Right atrium auricular region (tissue), 2 donors: ENCODE data around the gene OR4B1. TPM values are rescaled to one million over a fixed set of nuclear protein-coding genes. Genes with fewer than 3 reads are reported as not detected.
A peak's percentile ranks its signal among the peaks of the same experiment; 100 is the strongest.

Source experiments
- DNase-seq: peaks from one replicate; pipeline ENCODE4 v3.0.0-alpha.2; 2019; ENCODE audit warnings: low spot score
- H3K27ac ChIP-seq, 2 donors: fragments of 200-600 bp; sonication (generic); 1 replicate in 1 of 2; 2 replicates in 1 of 2; pipeline ENCODE4 v1.5.1; 2016 to 2019
- H3K27me3 ChIP-seq, 2 donors: fragments of 200-600 bp; sonication (generic); one replicate each; pipeline versions ENCODE4 v1.5.1 to v1.6.0; 2017 to 2019
- H3K36me3 ChIP-seq: fragments of 200-600 bp; sonication (generic); one replicate; pipeline ENCODE4 v1.5.1; 2016
- H3K4me1 ChIP-seq, 2 donors: fragments of 200-600 bp; sonication (generic); one replicate each; pipeline versions ENCODE4 v1.5.1 to v1.6.0; 2017 to 2019
- H3K4me3 ChIP-seq, 2 donors: fragments of 200-600 bp; sonication (generic); 1 replicate in 1 of 2; 2 replicates in 1 of 2; pipeline ENCODE4 v1.5.1; 2017 to 2019; ENCODE audit warnings: mild to moderate bottlenecking in 1 of 2, moderate library complexity in 1 of 2
- H3K9me3 ChIP-seq, 2 donors: fragments of 200-600 bp; sonication (generic); one replicate each; pipeline ENCODE4 v1.5.1; 2019
- CTCF ChIP-seq, 2 donors: fragments of 200-600 bp; sonication (generic); IDR thresholded peaks; one replicate each; pipeline ENCODE4 v1.5.1; 2019; ENCODE audit warnings: antibody characterized with exemption in 2 of 2
- total RNA-seq, 2 donors: library from RNA; depleted of rRNA; stranded (reverse); fragments of >200 nt; gene quantifications; one replicate each; pipeline ENCODE4 v1.1.0, GENCODE V29; 2016

OR4B1 gene
- total RNA-seq, 2 donors from 2014 or later, result not detected

GRCh38 chr11:48170241-48171233, 46.1 kb upstream of the OR4B1 start:
- H3K27me3 ChIP-seq, result no peaks in the 10 kb centered on the region
- H3K4me1 ChIP-seq, result peaks cover 0 to 49% of the 10 kb centered on the region in 2 donors
- DNase-seq, result no peak
- H3K4me3 ChIP-seq, result no peak overlapping the region
- no peaks in the 10 kb centered on the region for H3K9me3 ChIP-seq
- no peak for TF ChIP-seq CTCF (IDR thresholded peaks at IDR 0.05)
- peak overlapping the region; percentile 74 to 78 for H3K27ac ChIP-seq
- H3K36me3 ChIP-seq, result no peaks in the 10 kb centered on the region

- TF ChIP-seq CTCF (IDR thresholded peaks at IDR 0.05), result peak; percentile 87 to 94
- H3K27ac ChIP-seq, result peak overlapping the region; percentile 58 to 68
- no peaks in the 10 kb centered on the region for H3K9me3 ChIP-seq
- no peak overlapping the region for H3K4me3 ChIP-seq
- no peaks in the 10 kb centered on the region for H3K27me3 ChIP-seq
- H3K36me3 ChIP-seq, result no peaks in the 10 kb centered on the region
- peaks cover 0 to 52% of the 10 kb centered on the region in 2 donors for H3K4me1 ChIP-seq
- DNase-seq, result peak; percentile 76
Measured at GRCh38 chr11:48172818-48173609, 43.6 kb upstream of the OR4B1 start.

GRCh38 chr11:48177661-48178060, 38.9 kb upstream of the OR4B1 start:
- H3K4me3 ChIP-seq, result no peak overlapping the region
- TF ChIP-seq CTCF (IDR thresholded peaks at IDR 0.05), result no peak
- no peaks in the 10 kb centered on the region for H3K36me3 ChIP-seq
- H3K27me3 ChIP-seq, result no peaks in the 10 kb centered on the region
- DNase-seq, result no peak
- peak overlapping the region; percentile 59 to 84 for H3K27ac ChIP-seq
- no peaks in the 10 kb centered on the region for H3K9me3 ChIP-seq
- peaks cover 0 to 23% of the 10 kb centered on the region in 2 donors for H3K4me1 ChIP-seq

- no peak for TF ChIP-seq CTCF (IDR thresholded peaks at IDR 0.05)
- H3K27ac ChIP-seq, result no peak overlapping the region
- no peak for DNase-seq
Measured at GRCh38 chr11:48180627-48181026, 36.0 kb upstream of the OR4B1 start.

GRCh38 chr11:48182860-48183526, 33.6 kb upstream of the OR4B1 start:
- Histone ChIP-seq H3K9me3 (no peaks in the 10 kb centered on the region), H3K4me3 (no peak overlapping the region), H3K27me3 (no peaks in the 10 kb centered on the region), H3K27ac (peak overlapping the region; percentile 38 to 84), H3K36me3 (no peaks in the 10 kb centered on the region), H3K4me1 (peaks cover 0 to 10% of the 10 kb centered on the region in 2 donors)
- no peak for DNase-seq
- TF ChIP-seq CTCF (IDR thresholded peaks at IDR 0.05), result no peak

More at GRCh38 chr11:48180627-48181026, 36.0 kb upstream of the OR4B1 start:
- H3K27me3 ChIP-seq, result no peaks in the 10 kb centered on the region
- no peak overlapping the region for H3K4me3 ChIP-seq
- no peaks in the 10 kb centered on the region for H3K36me3 ChIP-seq
- peaks cover 0 to 20% of the 10 kb centered on the region in 2 donors for H3K4me1 ChIP-seq
- H3K9me3 ChIP-seq, result no peaks in the 10 kb centered on the region
